HG03565 (cell line): Measurements from ENCODE around the gene EHD1.

Source experiments
- ATAC-seq: cut with Tn5 transposase; IDR thresholded peaks from one replicate; pipeline ENCODE4 v1.9.1; 2021; ENCODE audit warnings: mild to moderate bottlenecking, moderate library complexity; ENCODE audit not compliant: unreplicated experiment

The EHD1 gene

DNA sequence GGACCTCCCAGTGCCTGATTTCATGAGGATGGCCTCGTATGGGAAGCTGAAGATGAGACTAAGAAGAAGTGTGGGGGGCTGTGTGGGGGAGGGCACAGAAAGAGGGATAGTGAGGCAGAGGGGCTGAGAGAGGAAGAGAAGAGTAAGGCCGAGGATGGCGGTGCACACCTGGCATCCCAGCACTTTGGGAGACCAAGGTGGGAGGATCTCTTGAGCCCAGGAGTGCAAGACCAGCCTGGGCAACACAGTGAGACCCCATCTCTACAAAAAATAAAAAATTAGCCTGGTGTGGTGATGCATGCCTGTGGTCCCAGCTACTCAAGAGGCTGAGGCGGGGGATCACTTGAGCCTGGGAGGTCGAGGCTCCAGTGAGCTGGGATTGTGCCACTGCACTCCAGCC is 13.5 kb upstream of the EHD1 start:
- ATAC-seq, result no peak

DNA sequence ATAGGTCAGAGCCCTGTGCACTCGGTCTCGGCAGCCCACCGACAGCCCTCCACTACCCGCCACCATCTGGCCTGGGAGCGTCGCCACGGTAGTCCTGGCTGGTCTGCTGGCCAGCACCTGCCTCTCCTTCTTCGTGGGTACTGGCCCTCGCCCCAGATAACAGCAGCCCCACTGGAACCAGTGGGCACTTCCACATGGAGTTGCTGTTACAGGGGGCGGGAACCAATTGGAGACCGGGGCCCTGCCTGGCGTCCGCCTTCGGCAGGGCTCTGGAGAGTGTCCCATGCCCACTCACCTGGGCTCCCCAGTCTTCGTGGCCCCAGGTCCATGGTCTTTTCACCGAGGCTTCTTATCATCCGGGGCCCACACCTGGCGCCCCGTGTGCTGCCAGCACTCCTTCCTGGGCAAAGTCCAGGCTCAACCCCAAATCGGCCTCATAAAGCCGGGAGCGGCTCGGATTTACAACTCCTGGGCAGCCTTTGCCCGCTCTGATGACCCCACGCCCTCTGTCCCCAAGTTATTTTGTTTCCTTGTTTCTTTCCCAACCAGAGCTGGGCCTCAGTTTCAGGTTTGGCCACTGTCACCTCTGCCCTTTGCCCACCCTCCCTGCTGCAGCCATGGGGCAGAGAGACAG is 12.9 kb upstream of the EHD1 start:
- no peak for ATAC-seq

DNA sequence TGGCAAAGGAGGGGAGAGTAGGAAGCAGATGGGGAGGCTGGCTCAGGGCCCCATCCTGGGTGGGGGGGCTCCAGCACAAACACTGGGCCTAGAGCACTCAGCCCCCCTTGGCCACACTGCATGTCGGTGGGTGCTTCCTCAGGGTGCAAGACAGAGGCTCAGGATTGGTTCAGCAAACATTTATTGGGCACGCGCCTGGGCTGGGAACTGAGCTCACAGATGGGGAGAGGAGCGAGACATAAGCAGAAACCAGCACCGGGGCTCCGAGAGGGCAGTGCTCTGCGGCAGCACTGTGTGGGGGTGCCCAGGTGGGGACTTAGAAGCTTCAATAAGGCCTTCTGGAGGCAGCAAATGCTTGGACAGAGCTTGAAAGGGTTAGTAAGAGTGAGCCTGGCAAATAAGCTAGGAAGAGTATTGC is 12.1 kb upstream of the EHD1 start:
- no peak for ATAC-seq

DNA sequence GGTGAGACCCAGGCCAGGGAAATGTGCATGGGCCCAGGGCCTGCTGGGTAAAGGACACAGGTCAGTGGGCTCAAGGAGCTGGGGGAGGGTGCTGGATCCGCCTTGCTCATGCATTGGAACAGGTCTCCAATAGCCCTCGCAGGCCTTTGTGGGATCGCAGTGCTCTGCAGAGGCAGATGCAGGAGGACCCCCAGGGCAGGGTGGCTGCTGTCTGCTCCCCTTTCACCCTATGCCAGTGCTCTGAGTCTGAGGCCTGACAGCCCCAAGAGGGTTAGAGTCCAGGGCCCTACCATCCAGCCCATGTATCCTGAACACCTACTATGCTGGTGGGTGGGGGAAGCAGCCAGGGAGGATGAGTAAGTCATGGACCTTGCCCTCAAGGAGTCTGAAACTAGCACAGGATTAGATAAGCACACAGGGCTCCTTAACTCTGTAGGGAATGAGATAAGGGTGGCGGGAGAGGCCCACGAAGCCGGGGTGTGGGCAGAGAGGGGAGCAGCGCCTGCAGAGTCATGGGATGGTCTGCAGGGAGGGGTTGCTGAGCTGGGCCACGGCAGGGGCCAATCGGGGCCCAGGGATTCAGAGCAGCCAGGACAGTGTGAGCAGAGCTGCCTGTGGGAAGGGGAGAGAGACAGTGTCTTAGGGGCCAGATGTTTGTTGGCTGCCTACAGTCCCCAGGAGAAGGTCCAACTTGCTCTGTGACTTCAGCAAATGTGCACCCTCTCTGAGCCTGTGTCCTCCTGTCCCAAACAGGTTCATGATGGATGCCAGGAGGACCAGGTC is 10.5 kb upstream of the EHD1 start:
- no peak for ATAC-seq

DNA sequence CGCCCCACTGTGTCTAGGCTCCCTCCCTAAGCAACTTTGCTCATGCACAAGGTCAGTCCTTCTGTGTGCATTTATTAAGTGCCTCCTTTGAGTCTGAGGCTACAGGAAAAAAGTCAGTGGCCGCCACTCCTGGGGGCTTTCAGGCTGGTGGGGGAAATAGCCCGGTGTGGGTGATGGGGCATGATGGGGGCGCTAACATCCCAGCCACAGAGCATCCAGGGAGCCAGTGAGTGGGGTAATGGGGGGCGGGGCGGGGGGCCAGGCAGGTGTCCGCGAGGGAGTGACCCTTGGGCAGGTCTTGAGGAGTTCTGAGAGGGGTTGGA is 9.9 kb upstream of the EHD1 start:
- ATAC-seq, result no peak

DNA sequence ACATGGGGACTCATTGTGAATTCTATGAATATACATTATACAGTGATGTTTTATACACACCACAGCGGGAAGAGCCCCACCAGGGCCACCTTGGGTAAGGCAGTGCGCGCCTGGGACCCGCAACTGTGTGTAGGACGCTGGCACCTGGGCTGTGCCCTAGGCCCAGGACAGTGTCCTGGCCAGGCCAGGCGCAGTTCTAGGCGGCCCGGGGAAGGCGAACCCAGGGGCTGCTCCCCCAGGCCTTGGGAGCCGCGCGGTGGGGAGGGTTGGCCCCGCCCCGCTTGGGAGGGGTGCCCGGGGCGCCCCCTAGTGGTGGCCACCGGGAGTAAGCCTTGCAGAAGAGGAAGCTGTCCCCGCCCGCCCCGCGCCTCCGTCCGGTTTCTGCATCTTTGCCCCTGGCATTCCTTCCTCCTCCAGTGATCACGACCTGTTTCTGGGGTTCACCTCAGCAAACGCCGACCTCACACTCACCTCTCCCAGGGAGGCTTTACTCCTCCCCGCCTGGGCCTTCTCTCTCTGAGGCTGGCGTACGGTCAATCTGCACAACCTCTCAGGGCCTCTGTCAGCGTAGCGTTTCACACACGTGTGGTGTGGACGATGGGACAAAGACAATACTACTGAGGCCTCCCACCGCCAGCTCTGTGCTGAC is 9.5 kb upstream of the EHD1 start:
- ATAC-seq, result no peak

DNA sequence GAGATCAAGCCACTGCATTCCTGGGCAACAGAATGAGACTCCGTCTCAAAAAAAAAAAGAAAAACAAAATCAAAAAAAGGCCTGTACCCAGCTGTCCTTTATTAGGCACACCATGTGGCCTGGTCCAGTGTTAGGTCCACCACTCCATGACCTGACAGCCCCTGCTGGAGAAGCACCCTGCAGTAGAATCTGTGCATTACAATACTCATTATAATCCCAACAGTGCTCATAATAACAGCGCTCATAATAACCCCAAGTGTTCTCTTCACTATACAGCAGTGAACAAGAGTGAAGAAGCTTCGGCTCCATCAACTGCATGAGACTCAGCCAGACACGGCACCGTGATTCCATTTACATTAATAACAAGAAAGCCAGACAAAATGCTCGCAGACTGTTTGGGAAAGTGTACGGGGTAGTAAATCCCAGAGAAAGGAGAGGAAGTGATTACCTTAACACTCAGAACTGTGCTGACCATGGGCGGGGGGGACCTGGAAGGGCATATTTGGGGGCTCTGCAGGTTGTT is 8.9 kb upstream of the EHD1 start:
- no peak for ATAC-seq

DNA sequence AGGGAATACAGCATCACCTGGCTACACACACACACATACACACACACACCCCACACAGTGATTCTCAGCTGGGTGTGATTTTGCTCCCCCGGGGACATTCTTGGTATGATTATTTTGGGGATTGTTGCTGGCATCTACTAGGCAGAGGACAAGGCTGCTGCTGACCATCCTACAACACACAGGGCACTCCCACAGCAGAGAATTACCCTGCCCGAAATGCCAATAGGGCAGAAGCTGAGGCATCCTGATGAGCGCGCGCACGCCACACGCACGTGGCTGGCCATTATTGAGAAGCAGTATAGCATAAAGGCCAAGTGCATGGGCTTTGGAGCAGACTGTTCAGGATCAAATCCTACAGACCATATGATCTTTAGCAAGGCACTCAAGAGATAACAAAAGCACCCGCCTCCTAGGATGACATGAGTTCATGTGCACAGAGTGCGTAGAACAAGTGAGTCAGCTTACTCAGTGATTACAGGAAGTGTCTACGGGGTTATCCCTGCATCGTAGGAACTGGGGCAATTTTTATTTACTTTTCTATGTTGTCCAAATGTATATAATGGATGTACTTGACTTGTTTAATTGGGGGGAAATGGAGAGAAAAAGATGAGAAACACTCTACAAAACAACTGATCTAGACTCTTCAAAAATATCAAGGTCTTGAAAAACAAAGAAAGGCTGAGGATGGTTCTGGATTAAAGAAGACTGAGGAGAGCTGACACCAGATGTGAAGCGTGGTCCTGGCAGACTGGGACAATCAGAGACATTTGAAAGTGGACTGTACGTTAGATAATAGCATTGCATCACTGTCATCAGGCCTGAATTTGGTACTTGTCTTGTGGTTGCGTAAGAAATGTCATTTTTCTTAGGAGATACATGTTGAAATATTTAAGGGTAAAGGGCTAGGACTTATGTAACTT is 7.2 kb upstream of the EHD1 start:
- no peak for ATAC-seq

DNA sequence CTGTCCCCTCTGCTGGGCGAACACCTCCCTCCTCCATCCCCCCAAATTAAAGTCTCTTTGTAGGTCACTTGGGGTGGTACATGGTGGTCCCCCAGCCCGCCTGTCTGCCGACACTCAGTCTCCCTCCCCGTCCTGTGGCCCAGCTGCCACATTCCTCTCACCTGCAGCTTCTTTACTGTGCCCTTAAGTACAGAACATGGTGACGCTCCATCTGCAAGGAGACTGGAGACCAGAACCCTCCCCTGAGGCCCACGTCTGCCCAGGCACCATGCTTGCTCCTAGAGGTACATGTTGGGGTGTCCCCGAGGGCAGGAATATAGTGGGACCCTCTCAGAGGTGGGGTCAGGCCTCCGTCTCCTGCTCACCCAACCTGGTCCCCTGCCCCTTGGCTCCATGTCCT is 5.6 kb upstream of the EHD1 start:
- no peak for ATAC-seq

DNA sequence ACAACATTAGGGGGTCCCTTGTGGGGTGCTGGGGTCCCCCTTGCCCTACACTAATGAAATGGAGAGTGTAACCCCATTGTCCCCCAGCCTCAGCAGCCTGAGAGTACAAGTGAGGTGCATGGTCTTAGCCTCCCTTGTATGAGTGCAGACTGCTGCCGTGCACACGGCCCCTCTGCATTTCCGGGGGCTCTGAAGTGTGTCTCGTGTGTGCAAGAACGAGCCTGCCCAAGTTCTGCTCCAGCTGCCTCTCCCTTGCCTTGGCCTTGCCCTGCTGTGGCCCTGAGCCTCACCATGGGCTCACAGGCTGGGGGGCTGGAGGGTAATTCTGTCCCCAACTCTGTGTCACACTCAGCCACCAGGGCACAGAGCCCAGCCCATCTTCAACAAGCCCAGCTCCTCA is 5.2 kb upstream of the EHD1 start:
- no peak for ATAC-seq

DNA sequence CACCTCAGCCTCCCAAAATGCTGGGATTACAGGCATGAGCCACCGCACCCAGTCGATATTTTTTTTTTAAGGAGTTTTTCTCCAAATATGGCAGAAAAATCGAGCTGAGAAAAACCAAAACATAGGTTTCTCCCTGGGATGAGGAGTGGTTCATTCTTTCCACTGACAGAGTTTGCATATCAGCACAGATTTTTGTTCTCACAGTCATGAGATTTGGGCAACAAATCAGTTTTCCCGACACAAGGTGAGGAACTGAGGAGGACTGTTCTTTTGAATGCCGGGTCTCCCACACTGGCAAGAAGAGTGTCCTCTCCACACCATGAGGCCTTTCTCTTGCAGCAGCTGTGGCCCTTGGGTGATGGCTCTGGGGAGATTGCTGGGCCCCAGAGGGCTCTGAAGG is 3.8 kb upstream of the EHD1 start:
- no peak for ATAC-seq

DNA sequence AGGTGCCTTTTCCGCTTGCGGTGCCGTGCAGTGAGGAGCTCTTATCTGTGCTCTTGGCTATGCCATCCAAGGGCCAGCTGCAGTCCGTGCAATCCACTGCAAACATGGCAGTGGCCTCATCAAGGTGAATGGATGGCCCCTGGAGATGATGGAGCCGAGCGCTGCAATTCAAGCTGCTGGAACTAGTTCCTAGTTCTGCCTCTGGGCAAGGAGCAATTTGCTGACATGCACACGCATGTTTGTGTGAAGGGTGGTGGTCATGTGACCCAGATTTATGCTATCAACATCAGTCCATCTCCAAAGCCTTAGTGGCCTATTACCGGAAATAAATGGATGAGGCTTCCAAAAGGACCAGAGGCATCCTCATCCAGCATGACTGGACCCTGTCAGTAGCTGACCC is 3.1 kb upstream of the EHD1 start:
- ATAC-seq, result no peak

DNA sequence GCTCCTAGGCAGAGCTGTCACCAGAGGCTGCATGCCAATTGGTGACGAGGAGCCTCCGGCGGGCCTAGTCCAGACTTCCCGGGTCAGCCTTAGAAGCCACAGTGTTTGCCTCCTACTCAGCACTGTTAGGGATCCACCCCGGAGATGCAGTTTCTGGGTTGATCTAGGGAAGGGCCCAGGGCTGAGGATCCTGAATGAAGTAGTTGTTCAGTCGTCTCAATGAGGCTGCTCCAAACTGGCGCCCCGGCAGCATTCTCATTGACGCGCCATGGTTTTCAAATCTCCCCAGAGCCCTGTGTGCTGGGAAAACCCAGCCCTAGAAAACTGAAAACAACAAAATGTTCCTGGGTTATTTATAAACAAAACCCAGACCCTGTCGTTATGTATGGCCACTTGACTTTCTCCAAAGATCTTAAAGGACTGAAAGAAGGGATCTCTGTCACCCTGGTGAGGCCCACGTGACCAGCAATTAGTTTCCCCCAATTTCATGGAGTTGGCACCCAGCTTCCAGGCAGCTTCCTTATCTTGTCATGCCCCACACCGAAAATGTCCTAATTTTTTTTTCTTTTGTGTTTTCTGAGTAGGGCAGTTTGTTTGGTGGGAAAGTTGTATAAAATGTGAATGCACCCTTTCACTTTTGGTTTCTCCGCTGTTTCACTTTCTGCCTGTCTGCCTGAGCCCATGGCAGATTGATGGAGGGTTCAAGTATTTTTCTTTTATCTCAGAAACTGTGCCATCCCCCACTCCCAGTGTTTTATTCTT is 2.0 kb upstream of the EHD1 start:
- ATAC-seq, result no peak

DNA sequence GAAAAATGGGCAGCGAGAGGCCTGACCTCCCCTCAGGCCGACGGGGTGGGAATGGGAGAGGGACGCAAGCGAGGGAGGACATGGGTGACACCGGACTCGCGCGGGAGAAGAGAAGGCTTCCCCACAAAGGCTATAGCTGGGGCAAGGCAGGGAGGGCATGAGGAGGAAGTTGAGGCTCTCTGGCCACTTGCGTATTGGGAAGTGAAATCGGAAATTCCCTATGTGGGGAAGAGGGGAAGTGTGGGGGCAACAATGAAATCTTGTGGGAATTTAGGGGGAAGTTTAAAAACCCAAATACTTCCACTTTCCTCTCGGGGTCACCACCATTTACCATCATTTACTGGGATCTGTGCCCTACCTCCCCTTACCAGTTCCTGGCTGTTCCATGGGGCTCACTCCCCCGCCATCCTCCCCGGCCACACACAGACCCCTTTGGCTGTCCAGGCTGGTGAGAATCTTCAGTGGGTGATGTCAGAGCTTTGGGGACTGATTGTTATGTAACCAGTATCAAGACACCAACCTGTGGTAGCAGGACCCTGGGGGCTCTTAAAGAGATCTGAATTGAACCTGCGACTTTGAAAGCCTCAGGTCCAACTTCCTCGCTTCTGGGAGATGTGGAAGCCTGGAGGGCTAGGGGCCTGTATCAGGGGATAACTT is 951 bp upstream of the EHD1 start:
- ATAC-seq, result no peak

DNA sequence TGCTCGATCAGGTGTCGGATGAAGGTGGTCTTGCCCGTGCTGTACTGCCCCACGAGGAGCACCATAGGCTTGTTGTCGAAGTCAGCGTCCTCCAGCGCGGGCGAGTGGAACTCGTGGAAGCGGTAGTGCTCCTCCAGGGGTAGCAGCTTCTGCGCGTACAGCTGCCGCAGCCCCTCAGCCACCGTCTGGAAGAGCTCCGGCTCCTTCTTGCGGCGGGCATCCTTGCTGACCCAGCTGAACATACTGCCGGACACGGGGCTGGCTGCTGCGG is 263 bp downstream of the EHD1 start:
- ATAC-seq, result no peak

DNA sequence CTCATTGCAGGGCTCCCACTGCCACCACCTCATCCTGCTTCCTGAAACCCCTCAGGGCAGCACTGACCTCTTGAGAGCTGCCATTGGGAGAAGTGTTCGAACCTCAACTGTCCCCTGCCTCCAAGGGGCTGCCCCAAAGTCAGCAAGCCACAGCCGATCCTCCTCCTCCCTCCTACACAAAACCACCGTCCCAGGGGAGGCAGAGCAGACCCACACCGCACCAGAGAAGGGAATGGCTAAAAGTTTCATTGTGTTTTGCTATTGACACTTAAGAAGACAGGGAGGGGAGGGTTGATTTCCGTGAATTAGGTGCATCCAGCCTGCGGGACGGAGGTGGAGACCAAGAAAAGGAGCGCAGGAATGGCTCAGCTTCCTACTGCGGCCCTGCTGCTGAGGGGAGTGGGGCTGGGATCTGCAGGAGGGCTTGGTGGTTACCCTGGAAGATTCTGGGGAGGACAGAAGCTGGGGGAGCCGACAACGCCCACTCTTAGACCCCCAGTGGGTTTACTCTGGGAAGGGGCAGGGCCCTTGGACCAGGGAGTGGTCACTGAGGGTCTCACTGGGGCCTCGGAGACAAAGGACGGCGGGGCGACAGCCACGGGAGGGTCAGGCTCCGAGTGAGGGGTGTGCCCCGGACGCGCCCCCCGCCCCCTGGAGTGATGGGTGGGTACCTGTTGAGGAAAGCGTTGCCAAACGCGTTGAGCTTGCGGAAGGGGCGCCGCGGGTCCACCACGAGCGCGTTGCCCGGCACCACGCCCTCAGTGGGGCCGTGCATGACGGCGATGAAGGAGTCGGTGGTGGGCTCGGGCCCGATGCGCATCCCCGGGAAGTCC is 815 bp downstream of the EHD1 start:
- ATAC-seq, result no peak

DNA sequence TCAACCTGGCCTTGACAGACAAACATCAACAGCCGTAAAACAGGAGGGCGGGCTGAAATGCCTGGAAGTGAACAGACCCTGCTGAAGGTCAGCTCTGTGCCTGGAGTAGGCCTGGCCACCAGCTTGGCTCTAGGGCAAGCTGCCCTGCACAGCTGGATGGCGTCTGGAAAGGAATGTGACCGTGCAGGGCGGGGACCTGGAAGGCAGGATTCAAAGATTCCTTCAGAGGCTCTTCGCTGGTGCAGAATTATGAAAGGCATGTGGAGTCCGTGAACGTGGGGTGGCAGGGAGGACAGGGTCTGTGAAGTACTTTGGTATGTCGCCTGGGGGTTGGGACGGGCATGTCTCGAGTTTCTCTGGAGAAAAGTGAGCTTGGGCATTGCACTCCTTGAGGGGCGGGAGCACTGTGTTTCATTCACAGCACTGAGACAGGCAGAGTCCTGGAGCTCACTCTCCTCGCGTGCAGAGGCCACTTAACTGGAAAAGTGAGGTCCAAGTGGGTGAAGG is 1.5 kb downstream of the EHD1 start:
- ATAC-seq, result no peak

DNA sequence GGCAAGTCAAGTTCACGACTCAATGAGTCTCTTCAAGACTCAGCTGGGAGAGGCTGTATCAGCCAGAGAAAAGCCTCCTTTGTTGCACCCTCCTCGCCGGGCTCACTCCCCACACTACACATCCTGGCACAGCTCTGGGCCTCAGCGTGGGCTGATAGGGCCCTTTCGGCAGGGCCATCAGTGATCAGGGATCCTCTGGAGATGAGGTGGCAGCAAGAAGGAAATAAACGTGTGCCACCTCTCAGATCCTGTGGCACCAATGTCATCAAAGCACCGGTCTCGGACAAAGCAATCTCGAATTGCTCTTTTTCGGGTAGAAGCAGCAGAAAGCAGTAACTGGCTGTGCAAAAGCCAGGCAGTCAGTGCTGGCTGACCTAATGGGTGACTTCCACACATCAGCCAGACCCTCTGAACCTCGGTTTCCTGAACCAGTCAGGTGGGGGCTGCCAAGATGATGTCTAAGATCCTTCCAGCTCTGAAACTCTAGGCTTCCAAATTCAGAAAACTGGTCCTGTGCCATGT is 2.1 kb downstream of the EHD1 start:
- ATAC-seq, result no peak
